Stimulated activated CD4-positive, alpha-beta T cell treated with anti-CD3 and anti-CD28 coated beads, Interleukin-15, amount 100 ng/mL, for 1 hour (primary cell): ENCODE measurements around the gene ITGA2B.

Experiments
- DNase-seq, 2 donors: peaks; one replicate each; pipeline ENCODE4 v3.0.0-alpha.2; 2020; ENCODE audit warnings: low read depth in 1 of 2, low spot score in 1 of 2

ITGA2B gene

DNA sequence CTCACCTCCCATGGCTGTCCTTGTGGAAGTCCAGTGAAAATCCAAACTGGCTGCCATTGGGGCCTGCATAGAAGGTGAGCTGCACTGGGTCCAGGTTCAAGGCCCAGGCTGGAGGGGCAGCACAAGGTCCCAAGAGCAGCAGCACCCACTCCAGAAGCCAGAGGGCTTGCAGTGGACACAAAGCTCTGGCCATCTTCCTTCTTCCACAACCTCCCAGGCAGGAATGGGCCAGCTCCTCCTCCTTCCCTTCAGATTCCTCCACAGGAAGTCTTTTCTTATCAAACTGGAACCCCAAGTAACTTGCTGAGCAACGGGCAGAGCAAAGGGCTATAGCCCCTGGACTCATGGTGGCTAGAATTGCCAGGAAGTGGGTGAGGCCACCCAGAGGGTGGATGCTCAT lies at the start of gene ITGA2B:
Gene ITGA2B, minus strand, starts transcription at position 369 of the 400 bp plus-strand sequence. Its CDS starts 176 bp downstream, at position 193.
- DNase-seq = no peak

DNA sequence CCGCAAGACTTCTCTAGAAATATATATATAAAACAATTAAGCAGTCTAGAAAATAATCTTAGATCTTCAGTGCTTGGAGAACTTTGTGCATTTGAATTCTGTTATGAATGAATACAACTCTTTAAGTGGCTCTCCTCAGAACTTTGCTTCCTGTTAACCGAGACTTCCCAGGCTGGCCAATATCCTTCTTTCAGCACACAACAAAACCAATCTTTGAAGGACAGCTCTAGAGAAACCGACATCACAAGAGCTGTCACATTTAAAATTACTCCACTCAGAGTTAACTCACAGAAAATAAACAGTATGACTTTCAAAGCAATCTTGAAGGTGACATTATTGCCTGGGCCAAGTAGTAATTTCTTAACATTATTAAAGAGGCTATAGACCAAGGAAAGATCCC lies 49.7 kb upstream of the ITGA2B start:
- DNase-seq = no peak

DNA sequence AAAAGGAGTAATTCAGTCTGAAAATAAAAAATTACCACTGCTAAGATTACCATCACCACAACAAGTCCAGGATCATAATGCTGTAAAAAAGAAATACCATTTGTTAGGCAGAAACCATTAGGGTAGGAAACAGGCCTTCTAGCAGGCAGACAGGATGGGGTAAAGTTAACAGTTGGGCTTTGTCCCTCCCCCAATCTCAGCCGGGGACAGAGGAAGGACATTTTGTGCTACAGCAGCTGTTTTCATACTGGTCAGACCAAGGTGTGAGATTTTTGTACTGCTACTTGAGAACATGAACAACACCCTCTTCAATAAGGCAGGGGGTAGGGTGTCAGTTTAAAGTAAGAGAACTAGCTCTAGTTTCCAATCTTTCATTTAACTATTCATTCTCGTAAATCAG lies 49.2 kb upstream of the ITGA2B start:
- DNase-seq = no peak

DNA sequence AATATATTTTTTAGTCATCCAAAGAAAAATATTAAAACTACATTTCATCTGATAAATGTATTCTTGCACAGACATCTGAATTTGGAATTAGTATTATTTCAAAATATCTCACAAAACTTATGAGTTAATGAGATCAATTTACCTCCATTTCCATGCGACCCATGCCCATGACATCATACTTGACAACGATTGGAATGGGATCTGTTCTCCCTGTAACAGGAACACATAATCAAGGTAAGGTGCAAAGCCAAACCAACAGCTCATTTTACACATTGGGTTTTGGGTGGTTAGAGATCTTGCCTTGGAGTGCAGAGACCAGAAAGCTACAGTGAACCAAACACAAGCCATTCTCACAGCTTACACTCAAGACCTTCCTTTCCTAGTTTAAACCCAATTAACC lies 46.9 kb upstream of the ITGA2B start:
- DNase-seq = no peak

DNA sequence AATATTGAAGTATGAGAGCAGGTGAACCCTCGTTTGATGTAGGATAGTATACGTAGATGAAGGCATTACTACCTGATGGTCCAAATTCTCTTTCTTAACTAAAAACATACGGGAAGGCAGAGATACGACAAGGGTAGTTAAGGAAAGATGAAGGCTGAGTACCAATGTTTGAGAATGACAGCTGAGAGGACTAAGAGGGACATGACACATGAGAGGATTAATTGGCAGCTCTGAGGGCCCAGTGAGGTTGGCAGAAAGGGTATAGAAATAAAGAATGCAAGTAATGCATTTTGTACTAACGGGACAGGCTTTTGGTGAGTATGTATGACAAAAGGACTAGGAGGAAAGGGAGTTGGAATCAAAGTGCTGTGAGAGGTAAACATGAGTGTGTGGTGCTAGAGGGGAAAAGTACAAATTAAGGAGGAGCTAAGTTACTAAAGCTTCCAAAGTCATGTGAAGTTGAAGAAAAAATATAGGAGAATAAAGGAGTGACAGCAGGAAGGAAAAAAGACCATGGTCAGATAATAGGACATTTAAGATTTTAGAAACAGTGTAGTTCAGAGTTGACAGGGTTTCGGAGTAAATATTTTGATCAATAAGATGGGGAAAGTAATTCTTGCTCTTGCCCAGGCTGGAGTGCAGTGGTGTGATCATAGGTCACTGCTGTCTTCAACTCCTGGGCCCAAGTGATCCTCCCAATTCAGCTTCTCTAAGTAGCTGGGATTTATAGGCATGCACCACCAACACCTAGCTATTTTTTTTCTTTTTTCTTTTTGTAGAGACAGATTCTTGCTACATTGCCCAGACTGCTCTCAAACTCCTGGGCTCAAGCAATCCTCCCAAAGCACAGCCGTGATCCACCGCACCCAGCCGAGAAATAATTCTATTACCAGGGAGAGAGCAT lies 43.1 kb upstream of the ITGA2B start:
- DNase-seq = no peak

DNA sequence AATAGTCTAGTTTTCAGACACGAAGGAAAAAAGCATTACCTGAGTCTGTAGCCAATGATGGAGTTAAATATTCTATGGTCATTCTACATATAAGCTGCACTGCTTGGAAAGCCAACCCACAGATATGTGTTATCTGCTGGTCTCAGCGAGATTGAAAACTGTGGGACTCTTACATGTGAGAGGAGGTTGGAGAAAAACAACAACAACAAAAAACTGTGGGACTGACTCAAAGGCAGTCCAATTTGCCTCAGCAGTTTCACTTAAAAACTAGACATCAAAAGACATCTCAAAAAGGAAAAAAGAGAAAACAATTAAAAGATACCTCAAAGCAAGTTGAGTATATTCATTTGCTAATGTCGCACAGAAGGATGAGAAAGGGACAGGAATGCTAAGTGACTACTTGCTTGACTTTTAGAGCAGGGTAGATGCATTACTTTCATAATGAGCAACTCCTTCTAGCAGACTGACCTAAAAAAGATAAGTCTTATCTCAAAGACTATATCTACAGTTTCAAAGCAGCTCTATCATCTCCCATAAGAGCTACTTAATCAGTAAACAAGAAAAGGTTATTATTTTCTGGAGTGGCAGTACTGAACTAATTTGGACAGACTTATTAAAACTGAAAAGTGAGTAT lies 35.5 kb upstream of the ITGA2B start:
- DNase-seq = no peak

DNA sequence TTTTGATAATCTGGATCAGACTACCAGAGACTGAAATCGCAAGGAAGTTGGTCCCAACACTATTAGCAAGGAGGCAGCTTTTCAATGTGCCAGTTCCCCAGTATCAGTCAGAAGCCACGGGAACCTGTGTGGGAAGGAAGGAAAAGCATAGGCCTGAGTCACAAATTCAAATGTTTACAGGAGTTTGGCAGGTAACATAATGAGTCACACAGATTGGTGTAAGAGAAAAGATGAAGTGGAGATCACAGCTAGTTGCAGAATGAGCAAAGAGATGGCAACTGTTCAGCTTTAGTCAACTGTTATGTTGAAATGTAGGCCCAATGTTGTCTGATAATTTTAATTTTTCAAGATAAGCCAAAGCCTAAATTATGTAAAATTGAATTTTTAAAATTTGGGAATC lies 28.1 kb upstream of the ITGA2B start:
- DNase-seq = no peak

DNA sequence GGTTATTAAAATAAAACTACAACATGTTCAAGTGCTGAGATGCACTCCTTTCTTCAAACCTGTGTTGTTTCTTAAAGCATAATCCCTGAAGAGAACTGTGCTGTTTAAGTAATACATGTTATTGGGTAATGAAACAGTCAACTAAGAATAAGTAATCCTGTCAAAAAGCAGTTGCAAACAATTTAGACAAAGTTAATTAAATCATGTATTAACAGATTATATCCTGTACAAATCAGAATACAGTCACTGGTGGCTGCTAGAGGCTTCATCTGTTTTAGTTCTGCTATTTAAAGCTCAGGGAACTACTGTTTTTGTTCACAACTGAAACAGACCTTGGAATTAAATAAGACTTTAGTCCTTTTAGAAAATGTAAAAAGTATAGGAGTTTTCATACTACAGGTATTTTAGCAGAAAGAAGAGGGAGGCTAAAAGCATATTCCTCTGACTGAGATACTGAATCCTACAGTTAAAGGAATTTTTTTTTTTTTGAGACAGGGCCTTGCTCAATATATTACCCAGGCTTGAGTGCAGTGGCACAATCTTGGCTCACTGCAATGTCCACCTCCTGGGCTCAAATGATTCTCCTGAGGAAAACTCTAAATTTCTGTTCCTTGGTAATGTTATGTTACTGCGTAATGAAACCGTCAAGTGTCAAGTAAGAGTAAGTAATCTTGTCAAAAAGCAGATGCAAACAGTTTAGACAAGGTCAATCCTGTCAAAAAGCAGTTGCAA lies 27.3 kb upstream of the ITGA2B start:
- DNase-seq = no peak

DNA sequence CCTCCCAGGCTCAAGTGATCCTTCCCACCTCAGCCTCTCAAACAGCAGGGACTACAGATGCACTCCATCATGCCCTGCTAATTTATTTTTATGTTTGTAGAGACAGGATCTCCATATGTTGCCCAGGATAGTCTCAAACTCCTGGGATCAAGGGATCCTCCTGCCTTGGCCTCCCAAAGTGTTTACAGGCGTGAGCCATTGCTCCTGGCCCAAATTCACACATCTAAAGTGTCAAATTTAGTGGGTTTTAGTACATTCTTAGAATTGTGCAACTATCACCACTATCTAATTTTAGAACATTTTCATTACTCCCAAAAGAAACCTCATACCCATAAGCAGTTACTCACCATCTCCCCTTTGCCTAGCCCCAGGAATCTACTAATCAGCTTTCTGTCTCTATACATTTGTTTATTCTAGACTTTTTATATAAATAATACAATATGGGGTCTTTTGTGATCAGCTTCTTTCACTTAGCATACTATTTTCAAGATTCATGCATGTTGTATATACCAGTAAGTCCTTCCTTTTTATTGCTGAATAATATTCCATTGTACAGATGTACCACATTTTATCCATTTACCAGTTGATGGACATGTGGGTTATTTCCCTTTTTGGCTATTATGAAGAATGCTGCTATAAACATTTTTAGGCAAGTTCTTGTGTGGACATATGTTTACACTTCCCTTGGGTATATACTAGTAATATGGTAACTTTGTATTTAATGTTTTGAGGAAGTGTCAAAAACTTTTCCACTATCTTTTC lies 25.1 kb upstream of the ITGA2B start:
- DNase-seq = no peak

DNA sequence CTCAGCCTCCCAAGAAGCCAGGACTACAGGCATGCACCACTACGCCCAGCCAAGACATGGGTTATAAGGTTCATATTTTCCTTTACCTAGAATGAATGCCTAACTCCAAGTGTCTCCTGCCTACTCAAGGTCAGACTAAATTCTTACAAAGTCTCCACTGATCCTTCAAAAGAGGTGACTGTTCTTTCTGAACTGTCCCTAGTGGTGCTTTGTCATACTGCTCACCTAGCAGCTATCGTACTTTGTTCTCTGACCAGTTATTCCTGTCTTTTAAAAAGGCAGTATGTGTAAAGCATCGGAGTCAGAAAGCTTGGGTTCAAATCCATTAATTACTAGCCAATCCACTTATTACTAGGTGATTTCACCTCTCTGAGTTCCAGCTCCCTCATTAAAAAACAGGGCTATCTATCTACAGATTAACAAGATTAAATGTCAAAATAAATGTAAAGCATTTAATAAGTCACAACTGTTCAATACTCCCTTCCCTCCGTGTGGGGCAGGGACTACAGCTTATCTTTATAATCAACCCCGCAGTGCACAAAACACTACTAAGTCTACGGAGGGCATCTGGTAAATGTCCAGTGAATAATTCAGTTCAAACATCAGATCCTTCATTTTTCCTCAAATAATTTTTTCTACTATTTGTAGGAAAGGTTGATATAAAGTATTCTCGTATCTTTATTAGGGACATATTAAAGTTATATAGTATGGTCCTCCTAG lies 20.0 kb upstream of the ITGA2B start:
- no peak for DNase-seq

DNA sequence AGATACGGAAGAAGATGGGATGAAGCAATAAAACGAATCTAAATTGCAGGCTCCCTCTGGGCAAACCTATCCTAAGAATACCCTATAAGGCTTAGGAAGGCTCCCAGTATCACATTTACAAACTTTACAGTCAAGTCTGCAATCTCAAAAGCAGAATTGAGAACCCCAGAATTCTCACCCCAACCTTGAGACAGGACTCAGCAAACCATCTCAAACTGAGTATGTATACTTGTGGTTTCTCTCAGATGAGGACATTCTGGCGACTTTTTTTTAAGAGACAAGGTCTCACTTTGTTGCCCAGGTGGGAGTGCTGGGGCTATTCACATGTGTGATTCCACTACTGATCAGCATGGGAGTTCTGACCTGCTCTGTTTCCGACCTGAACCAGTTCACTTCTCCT lies 19.3 kb upstream of the ITGA2B start:
- no peak for DNase-seq

DNA sequence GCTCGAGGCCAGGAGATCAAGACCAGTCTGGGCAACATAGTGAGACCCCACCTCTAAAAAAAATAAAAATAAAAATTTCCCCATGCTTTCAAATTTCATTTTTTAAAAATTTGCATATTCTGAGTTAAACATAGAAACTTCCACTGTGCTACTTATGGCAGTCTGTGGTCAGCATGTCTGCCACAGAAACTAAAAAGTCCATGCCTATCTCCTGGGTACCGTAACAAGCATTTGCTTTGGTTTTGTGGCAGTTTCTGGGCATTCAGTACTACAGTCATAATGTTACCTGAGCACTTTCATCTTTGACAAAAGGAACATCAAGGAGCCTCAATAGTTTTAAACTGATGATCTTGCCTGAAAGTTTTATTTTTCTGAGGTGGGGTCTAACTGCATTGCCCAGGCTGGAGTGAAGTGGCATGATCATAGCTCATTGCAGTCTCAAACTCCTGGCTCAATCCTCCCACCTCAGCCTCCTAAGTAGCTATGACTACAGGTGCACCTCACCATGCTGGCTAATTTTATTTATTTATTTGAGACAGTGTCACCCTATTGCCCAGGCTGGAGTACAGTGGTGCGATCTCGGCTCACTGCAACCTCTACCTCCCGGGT lies 13.2 kb upstream of the ITGA2B start:
- DNase-seq = no peak

DNA sequence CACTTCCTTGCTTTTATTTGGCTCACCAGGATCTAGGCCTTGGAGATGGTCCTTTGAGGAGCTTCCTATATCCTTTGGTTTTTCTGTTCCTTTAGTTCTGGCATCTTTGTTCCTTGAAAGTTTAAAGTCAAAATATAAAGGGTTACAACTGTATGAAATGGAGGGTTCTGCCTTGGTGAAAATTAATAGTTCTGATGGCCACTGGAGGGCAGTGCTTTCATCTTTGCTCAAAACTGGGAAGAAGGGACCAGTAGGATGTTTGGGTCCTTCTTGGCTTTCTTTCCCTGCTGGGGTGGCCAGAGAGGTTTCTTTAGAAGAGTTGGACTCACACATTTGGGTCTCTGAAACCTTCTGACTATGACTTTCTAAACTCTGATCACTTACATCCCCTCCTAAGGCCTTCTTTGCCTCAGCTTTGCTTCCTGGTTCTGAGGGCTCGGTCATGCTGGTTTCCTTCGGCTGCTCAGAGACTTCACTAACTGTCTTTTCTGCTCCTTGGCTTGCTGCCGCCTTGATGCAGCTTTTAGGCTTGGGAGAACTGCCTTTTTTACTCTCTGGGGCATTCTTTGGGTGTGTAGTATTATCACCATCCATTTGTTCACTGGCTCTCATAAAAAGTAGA lies 10.9 kb upstream of the ITGA2B start:
- DNase-seq = no peak

DNA sequence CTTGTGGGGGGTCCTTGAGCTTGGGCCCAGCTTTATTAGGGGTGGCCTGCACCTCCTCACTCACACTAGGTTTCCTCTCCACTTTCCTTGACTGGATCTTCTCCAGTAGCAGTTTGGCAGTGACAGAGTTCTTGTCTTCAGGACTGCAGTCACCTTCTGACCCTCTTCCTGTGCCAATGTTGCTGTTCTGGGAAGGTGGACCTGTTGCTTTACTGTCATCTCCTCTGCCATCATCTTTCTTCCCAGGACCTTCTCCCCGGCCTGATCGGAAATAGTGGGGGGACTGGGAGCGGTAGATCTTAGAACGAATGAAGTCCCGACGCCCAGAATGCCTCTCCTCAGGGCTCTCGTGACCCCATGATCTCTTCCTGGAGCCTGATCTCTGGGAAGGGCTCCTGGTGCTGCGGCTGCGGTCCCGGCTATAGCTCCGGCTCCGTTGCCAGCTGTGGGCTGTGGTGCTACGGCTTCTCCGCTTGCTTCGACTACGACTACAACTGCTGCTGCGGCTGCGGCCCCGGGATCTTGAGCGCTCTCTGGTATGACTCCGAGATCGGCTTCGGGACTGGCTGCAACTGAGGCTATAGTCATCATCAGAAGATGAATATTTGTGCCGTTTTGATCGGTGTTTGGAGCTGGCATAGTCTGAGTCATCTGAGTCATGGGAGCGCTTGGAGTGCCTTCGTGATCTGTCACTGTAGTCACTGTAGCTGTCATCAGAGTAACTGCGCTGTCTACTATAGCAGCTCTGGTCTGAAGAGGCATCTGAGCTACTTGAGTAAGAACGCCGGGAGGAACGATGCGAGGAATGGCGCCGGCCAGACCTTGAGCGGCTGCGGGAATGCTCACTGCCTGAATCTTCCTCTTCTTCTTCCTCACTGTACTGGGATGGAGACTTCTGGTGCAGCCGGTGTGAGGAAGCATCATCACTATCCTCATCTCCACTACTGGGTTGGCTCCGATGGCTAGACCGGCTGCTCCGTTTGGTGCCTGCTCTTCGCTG lies 9.5 kb upstream of the ITGA2B start:
- no peak for DNase-seq

DNA sequence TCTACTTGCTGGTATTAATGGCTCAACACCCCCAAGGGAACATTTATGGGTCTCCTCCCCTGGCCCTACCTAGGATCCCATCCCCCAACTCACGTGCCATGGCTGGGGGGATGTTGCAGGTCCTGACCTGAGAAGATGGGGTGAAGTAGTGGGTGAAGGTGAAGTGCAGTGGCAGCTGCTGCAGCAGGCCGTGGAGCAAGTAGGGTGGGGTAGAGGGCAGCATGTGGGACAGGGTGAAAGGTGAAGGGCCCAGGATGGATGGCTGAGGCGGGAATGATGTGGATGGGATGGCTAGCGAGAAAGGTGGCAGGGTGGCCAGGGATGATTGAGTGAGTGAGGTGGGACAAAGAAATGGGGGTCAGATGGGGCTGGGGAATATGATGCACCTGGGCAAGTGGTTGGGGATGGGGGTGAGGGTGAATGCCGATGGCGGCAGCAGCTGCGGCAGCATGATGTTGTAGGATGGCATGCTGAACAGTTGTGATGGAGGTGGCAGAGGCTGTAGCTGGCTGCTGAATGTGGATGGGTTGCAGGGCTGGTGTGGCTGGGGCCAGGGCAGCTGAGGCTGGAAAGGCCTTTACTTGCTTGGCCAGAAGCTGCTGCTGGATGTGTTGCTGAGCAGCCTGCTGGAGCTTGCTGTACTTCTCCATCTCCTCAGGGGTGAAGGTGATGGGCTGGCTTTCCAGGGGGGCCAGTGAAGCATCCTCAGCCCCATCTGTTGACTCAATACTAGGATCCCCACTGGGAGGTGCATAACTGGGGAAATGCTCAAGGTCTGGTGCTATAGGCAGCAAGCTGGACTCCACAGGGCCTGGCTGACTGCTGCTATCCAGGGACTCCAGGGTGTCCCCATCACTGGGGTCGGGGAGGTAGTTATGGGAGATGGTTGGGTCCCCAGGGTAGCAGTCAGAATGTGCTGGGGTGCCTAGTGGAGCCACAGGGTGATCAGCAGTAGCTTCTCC lies 8.3 kb upstream of the ITGA2B start:
- DNase-seq = no peak

DNA sequence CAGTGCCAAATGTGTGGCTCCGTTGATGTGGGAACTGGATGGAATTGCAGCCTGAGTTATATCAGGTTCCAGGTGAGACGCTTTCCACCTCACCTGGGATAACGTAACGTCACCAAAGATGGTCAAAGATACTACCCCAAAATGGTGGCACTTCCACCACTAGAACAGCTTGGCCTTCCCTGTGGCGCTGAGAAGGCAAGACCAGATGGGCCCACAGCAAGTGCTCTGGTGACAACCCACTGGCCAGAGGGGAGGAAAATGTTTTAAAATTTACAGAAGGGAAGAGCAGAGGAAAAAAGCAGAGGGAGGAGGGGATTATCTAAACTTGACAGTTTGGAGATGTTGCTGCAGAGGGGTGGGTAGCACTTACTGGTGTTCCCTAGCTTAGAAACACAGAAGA lies 7.5 kb upstream of the ITGA2B start:
- DNase-seq = no peak

DNA sequence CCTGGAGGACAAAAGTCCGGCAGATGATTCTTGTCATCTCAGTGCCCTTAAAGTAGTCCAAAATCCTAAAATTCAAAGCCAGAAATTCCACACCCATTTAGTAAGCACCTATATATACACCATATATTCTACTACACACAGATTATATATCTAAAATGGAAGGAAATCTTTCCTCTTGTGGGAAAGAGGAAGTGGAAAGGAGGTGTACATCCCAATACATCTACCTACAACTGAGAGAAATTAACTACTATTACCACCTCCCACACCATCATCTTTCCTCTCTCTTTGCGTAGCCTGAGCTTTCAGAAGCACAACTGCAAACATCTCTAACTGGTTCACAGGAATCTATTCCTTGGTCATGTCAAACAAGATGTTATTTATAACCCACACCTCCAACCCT lies 5.4 kb upstream of the ITGA2B start:
- DNase-seq = no peak
